Pancreas (tissue), 10 donors: Measurements from ENCODE around the gene WDR53. TPM values are rescaled to one million over a fixed set of nuclear protein-coding genes. Genes with fewer than 3 reads are reported as not detected.

Experiments used
- ATAC-seq, 4 donors: fragments of 200-7000 bp; cut with Tn5 transposase; one replicate each; pipeline versions ENCODE4 v1.8.0 to v1.9.1; 2020; ENCODE audit warnings: mild to moderate bottlenecking in 4 of 4, moderate library complexity in 4 of 4
- DNase-seq, 6 donors: peaks; one replicate each; pipeline ENCODE4 v3.0.0-alpha.2; 2020
- FAIRE-seq: peaks from 2 replicates; lab custom pipeline; 2012; peaks lifted over from hg19 to GRCh38; lab: Jason Lieb, UNC
- H3K27ac ChIP-seq, 4 donors: fragments of 200-600 bp; sonication (generic); 1 replicate in 3 of 4; 2 replicates in 1 of 4; pipeline versions ENCODE4 v1.5.0 to v1.8.0; 2020
- H3K27me3 ChIP-seq, 4 donors: fragments of 200-600 bp; one replicate each; pipeline ENCODE4 v1.8.0; 2021
- H3K36me3 ChIP-seq, 3 donors: fragments of 200-600 bp; sonication (generic) in 1 of 3; one replicate each; pipeline versions ENCODE4 v1.5.0 to v1.8.0; 2020 to 2021
- H3K4me1 ChIP-seq, 3 donors: fragments of 200-600 bp; one replicate each; pipeline ENCODE4 v1.8.0; 2021
- H3K4me3 ChIP-seq, 4 donors: fragments of 200-600 bp; sonication (generic) in 2 of 4; one replicate each; pipeline versions ENCODE4 v1.5.0 to v1.8.0; 2020 to 2021
- H3K9me3 ChIP-seq, 4 donors: fragments of 200-600 bp; one replicate each; pipeline ENCODE4 v1.8.0; 2021
- WGBS, 2 donors: extraction: QIAGEN DNeasy Blood & Tissue Kit; methylation state at CpG; one replicate each; pipeline ENCODE4 v1.1.7; 2013; 5-methylcytosine and 5-hydroxymethylcytosine counted together
- intact Hi-C, 3 donors: fragments of 100-400 bp; cut with DNase I; formaldehyde crosslinking; loops; one replicate each; pipeline versions ENCODE4 v1.11.1 to v1.14.2; 2022
- polyA plus RNA-seq, 2 donors: library from polyadenylated mRNA; stranded (reverse); fragments of 200-250 nt; gene quantifications; one replicate each; pipeline ENCODE4 v1.2.3, GENCODE V29; 2013
- total RNA-seq, 6 donors: library from RNA; stranded (reverse); fragmentation: NEBNext Ultra II Directional in 4 of 6; extraction: Animal tissue kit (Norgen Biotek cat#: 25700) in 4 of 6; gene quantifications; one replicate each; pipeline versions ENCODE4 v1.2.1 to v1.2.4, GENCODE V29; 2021 to 2023
- TF ChIP-seq, protein P1 (sequence below), 4 donors: fragments of 200-600 bp; sonication (generic) in 3 of 4; IDR thresholded peaks; one replicate each; pipeline versions ENCODE4 v1.5.0 to v1.8.0; 2021; ENCODE audit warnings: antibody characterized with exemption in 4 of 4
- donor health status: healthy with polysubstance abuse.
- donor health status: DM: no; HTN: no; CAD: no; lungs with moderate emphysema.
- donor health status: DM: no; HTN: no; CAD: no.
- donor health status: control.
- donor health status: control.
- donor health status: Bipolar disorder and iron deficiency.
- donor health status: DM: yes; HTN: yes; CAD: no.
- donor health status: DM: no; HTN: no; CAD: no.
- donor health status: DM: no; HTN: no; CAD: no.
- donor health status: DM: yes; HTN: yes; CAD: no.

WDR53 gene
- total and polyA plus RNA-seq, 8 donors: 3.2 to 10.6 (median 4.0) TPM

DNA sequence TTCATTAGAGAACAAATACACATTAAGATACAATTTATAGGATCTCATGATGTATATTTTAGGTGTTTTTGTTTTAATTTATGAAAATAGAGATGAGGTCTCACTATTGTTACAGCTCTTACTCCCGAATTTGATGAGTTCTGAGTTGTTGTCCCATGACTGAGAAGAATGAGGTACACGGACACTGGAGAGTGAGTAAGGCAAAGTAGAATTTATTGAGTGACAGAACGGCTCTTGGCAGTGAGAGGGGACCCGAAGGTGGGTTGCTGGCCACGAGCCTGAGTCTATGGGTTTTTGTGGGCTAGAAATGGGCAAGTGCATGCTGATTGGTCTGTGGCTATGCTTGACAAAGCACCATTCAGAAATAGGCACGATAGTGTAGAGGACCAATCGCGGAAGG is 61.7 kb downstream of the WDR53 start:
- FAIRE-seq (no peak), DNase-seq (no peak), ATAC-seq (no peak)
- Histone ChIP-seq H3K4me3 (no peak overlapping the region), H3K4me1 (no peaks in the 10 kb centered on the region), H3K9me3 (no peaks in the 10 kb centered on the region), H3K27me3 (no peaks in the 10 kb centered on the region), H3K27ac (no peak overlapping the region), H3K36me3 (no peaks in the 10 kb centered on the region)
- intact Hi-C loops: no loop called here
- 70 to 82% methylated on average over 8 of the region's 8 CpGs for WGBS, 2 donors
- TF ChIP-seq, protein P1, sequence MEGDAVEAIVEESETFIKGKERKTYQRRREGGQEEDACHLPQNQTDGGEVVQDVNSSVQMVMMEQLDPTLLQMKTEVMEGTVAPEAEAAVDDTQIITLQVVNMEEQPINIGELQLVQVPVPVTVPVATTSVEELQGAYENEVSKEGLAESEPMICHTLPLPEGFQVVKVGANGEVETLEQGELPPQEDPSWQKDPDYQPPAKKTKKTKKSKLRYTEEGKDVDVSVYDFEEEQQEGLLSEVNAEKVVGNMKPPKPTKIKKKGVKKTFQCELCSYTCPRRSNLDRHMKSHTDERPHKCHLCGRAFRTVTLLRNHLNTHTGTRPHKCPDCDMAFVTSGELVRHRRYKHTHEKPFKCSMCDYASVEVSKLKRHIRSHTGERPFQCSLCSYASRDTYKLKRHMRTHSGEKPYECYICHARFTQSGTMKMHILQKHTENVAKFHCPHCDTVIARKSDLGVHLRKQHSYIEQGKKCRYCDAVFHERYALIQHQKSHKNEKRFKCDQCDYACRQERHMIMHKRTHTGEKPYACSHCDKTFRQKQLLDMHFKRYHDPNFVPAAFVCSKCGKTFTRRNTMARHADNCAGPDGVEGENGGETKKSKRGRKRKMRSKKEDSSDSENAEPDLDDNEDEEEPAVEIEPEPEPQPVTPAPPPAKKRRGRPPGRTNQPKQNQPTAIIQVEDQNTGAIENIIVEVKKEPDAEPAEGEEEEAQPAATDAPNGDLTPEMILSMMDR (IDR thresholded peaks at IDR 0.05): no peak

- TF ChIP-seq, protein P1 (IDR thresholded peaks at IDR 0.05): no peak
- WGBS, 2 donors: 95 to 97% methylated on average over 6 of the region's 6 CpGs
- Histone ChIP-seq H3K4me1 (peaks cover 0 to 2% (median 0%) of the 10 kb centered on the region in 3 donors), H3K36me3 (no peaks in the 10 kb centered on the region), H3K9me3 (no peaks in the 10 kb centered on the region), H3K4me3 (no peak overlapping the region), H3K27me3 (no peaks in the 10 kb centered on the region), H3K27ac (no peak overlapping the region)
- FAIRE-seq: no peak
- intact Hi-C loops: no loop called here
- no peak for ATAC-seq
- DNase-seq: no peak
Observed at GRCh38 chr3:196504556-196504955, 63.8 kb downstream of the WDR53 start.

Other genes starting within 250 kb of the WDR53 start
- gene TM4SF19, start 230.2 kb downstream of the WDR53 start, total RNA-seq: 1 to 10 TPM in 2 of 6 donors, not detected in 4; 1.9 to 2.4 TPM
- under 1 TPM in 1 of 2 donors, not detected in 1; 0.99 TPM for gene TM4SF19, start 230.2 kb downstream of the WDR53 start, polyA plus RNA-seq
- gene UBXN7, start 136.1 kb downstream of the WDR53 start, total RNA-seq: 10 to 100 TPM; 18.3 to 39.0 (median 23.2) TPM
- gene UBXN7, start 136.1 kb downstream of the WDR53 start, polyA plus RNA-seq: 1 to 10 TPM; 4.2 to 5.9 TPM
- 10 to 100 TPM in 1 of 6 donors, 1 to 10 TPM in 5; 6.0 to 10.8 (median 7.0) TPM for gene RNF168, start 64.8 kb downstream of the WDR53 start, total RNA-seq
- 1 to 10 TPM; 3.2 to 4.5 TPM for gene RNF168, start 64.8 kb downstream of the WDR53 start, polyA plus RNA-seq
- not detected for gene SMCO1, start 53.2 kb downstream of the WDR53 start, total RNA-seq
- under 1 TPM in 1 of 2 donors, not detected in 1; 0.05 TPM for gene SMCO1, start 53.2 kb downstream of the WDR53 start, polyA plus RNA-seq
- 1 to 10 TPM; 2.0 to 5.0 (median 3.1) TPM for gene FBXO45, start 106 bp upstream of the WDR53 start, total RNA-seq
- 1 to 10 TPM; 1.2 to 3.1 TPM for gene FBXO45, start 106 bp upstream of the WDR53 start, polyA plus RNA-seq
- 1 to 10 TPM in 3 of 6 donors, under 1 TPM in 3; 0.37 to 3.6 (median 1.0) TPM for gene NRROS, start 71.1 kb upstream of the WDR53 start, total RNA-seq
- 1 to 10 TPM in 1 of 2 donors, under 1 TPM in 1; 0.61 to 1.4 TPM for gene NRROS, start 71.1 kb upstream of the WDR53 start, polyA plus RNA-seq
- gene CEP19, start 143.7 kb upstream of the WDR53 start, total RNA-seq: 1 to 10 TPM in 1 of 6 donors, under 1 TPM in 5; 0.23 to 1.4 (median 0.57) TPM
- gene CEP19, start 143.7 kb upstream of the WDR53 start, polyA plus RNA-seq: under 1 TPM; 0.52 to 0.53 TPM
- gene PIGX, start 143.8 kb upstream of the WDR53 start, total RNA-seq: 10 to 100 TPM in 2 of 6 donors, 1 to 10 TPM in 4; 8.6 to 12.2 (median 9.5) TPM
- 10 to 100 TPM in 1 of 2 donors, 1 to 10 TPM in 1; 4.5 to 11.1 TPM for gene PIGX, start 143.8 kb upstream of the WDR53 start, polyA plus RNA-seq
- gene PAK2, start 171.3 kb upstream of the WDR53 start, total RNA-seq: 10 to 100 TPM; 12.4 to 36.2 (median 22.0) TPM
- gene PAK2, start 171.3 kb upstream of the WDR53 start, polyA plus RNA-seq: 1 to 10 TPM; 7.5 to 9.8 TPM